HL-60 (cell line): Measurements from ENCODE around the gene SLC24A2.
A peak's percentile ranks its signal among the peaks of the same experiment; 100 is the strongest.

Experiments used
- DNase-seq, 2 experiments: peaks; one replicate each; pipeline ENCODE4 v3.0.0-alpha.2; 2010 to 2020; ENCODE audit warnings: low read depth in 1 of 2, low spot score in 1 of 2
- H3K27ac ChIP-seq: fragments of 250-450 bp; sonication (Bioruptor Pico); replicated peaks from 2 replicates; pipeline ENCODE4 v1.5.1; 2020; ENCODE audit warnings: mild to moderate bottlenecking, moderate library complexity
- H3K27me3 ChIP-seq: fragments of 250-450 bp; sonication (Bioruptor Pico); 2 replicates; pipeline ENCODE4 v1.5.1; 2021; ENCODE audit warnings: mild to moderate bottlenecking, moderate library complexity; ENCODE audit not compliant: insufficient read depth, poor library complexity, severe bottlenecking
- H3K4me3 ChIP-seq: replicated peaks from 2 replicates; pipeline ENCODE4 v1.5.1; 2011; ENCODE audit warnings: mild to moderate bottlenecking, control low read depth, low read length; ENCODE audit not compliant: insufficient read depth
- CTCF ChIP-seq: IDR thresholded peaks from one replicate; pipeline ENCODE4 v1.5.1; 2011; ENCODE audit warnings: low read length, control low read depth, inconsistent platforms; ENCODE audit not compliant: insufficient read depth
- GABPA ChIP-seq: IDR thresholded peaks from 2 replicates; pipeline ENCODE4 v1.6.1; 2012; ENCODE audit warnings: low read depth
- POLR2AphosphoS5 ChIP-seq: IDR thresholded peaks from 2 replicates; pipeline ENCODE4 v1.6.1; 2012; ENCODE audit warnings: low read depth
- REST ChIP-seq: IDR thresholded peaks from 2 replicates; pipeline ENCODE4 v1.6.1; 2012; ENCODE audit warnings: low read depth; ENCODE audit not compliant: insufficient replicate concordance
- SPI1 ChIP-seq: IDR thresholded peaks from 2 replicates; pipeline ENCODE4 v1.6.1; 2012; ENCODE audit warnings: low read depth, mild to moderate bottlenecking, borderline replicate concordance

Gene SLC24A2

GRCh38 chr9:19768798-19769197 lies 20.0 kb downstream of the SLC24A2 start:
- DNase-seq, result no peak
- Histone ChIP-seq H3K27me3 (no peaks in the 10 kb centered on the region), H3K4me3 (no peak overlapping the region), H3K27ac (no peak overlapping the region)
- TF ChIP-seq CTCF (no peak), SPI1 (no peak), REST (no peak), POLR2AphosphoS5 (no peak), GABPA (no peak)

- H3K27ac ChIP-seq, result no peak overlapping the region
- no peak for DNase-seq
- no peaks in the 10 kb centered on the region for H3K27me3 ChIP-seq
- H3K4me3 ChIP-seq, result no peak overlapping the region
- no peak for TF ChIP-seq CTCF
- no peak for TF ChIP-seq SPI1
- no peak for TF ChIP-seq REST
- TF ChIP-seq GABPA, result no peak
- no peak for TF ChIP-seq POLR2AphosphoS5
These were observed 29.8 kb downstream of the SLC24A2 start for GRCh38 chr9:19759066-19759465.

GRCh38 chr9:19757745-19758144 lies 31.1 kb downstream of the SLC24A2 start:
- Histone ChIP-seq H3K27ac (no peak overlapping the region), H3K4me3 (no peak overlapping the region), H3K27me3 (no peaks in the 10 kb centered on the region)
- TF ChIP-seq SPI1 (0 out of 2 replicates have a peak, but pooled peaks have one; percentile 8), POLR2AphosphoS5 (no peak)
- DNase-seq, result no peak

GRCh38 chr9:19754921-19755320 lies 33.9 kb downstream of the SLC24A2 start:
- no peak for TF ChIP-seq CTCF
- no peak for TF ChIP-seq GABPA
- TF ChIP-seq REST, result no peak
- TF ChIP-seq POLR2AphosphoS5, result no peak
- TF ChIP-seq SPI1, result no peak
- H3K4me3 ChIP-seq, result no peak overlapping the region
- H3K27me3 ChIP-seq, result no peaks in the 10 kb centered on the region
- H3K27ac ChIP-seq, result no peak overlapping the region
- DNase-seq, result no peak
